Measurements from ENCODE around the gene RPTOR. TPM values are rescaled to one million over a fixed set of nuclear protein-coding genes. Genes with fewer than 3 reads are reported as not detected.

RPTOR gene
- total and polyA plus RNA-seq, 10 of the 15 experiments (the other 5 are each of a cell fraction or from before 2014, with no cell fraction given), result 0.18 to 32.1 (median 7.8) TPM

- ChIA-PET RAD21 (ENCODE audit: unreplicated experiment) (no interaction called here), SMC1A (ENCODE audit: uncharacterized antibody, unreplicated experiment) (no interaction called here), CTCF (no interaction called here), POLR2A (no interaction called here)
- no peak overlapping the region for H3K4me3 ChIP-seq
- H3K27ac ChIP-seq (ENCODE audit: control insufficient read depth, insufficient read depth), result no peak overlapping the region
- no peak for ATAC-seq
- H3K79me2 ChIP-seq (ENCODE audit: control insufficient read depth, insufficient read depth, low read length), result no peaks in the 10 kb centered on the region
- H3K27me3 ChIP-seq (replicated peaks in 1 of 2; ENCODE audit: control insufficient read depth in 2 of 2, insufficient read depth in 2 of 2, low read length in 1 of 2), result no peaks in the 10 kb centered on the region
- no peak overlapping the region for H3K9ac ChIP-seq (ENCODE audit: control insufficient read depth, insufficient read depth, low read length)
- no peak for FAIRE-seq
- H2AFZ ChIP-seq (ENCODE audit: control insufficient read depth, low read depth, low read length), result no peak overlapping the region
- DNase-seq (ENCODE audit: low read depth, low spot score), result no peak
- H3K4me1 ChIP-seq (ENCODE audit: control insufficient read depth, insufficient read depth, low read length), result no peaks in the 10 kb centered on the region
- no peak for TF ChIP-seq RB1 (IDR thresholded peaks at IDR 0.05; ENCODE audit: borderline replicate concordance)
- TF ChIP-seq NFYA (IDR thresholded peaks at IDR 0.05; ENCODE audit: borderline replicate concordance, low read depth, low read length), result no peak
- TF ChIP-seq REST (IDR thresholded peaks at IDR 0.05; ENCODE audit: low read depth, low read length), result no peak
- no peak for TF ChIP-seq CREM (IDR thresholded peaks at IDR 0.05; ENCODE audit: low read depth)
- no peak for TF ChIP-seq BCL11A (IDR thresholded peaks at IDR 0.05; ENCODE audit: low read depth, low read length)
- no peak for TF ChIP-seq ZNF384 (IDR thresholded peaks at IDR 0.05; ENCODE audit: borderline replicate concordance, low read depth, low read length)
- no peak for TF ChIP-seq ZNF274 (IDR thresholded peaks at IDR 0.05; ENCODE audit: insufficient read depth, insufficient read length)
- no peak for TF ChIP-seq MEF2A (IDR thresholded peaks at IDR 0.05; ENCODE audit: insufficient read depth, low read depth, low read length)
- no peak for TF ChIP-seq KAT2A (conservative IDR thresholded peaks at IDR 0.05; ENCODE audit: control insufficient read depth, low read depth, low read length)
- TF ChIP-seq ZZZ3 (IDR thresholded peaks at IDR 0.05; ENCODE audit: control insufficient read depth, insufficient read length, low read depth), result no peak
- intact Hi-C loops (cut with micrococcal nuclease; ENCODE audit: unreplicated experiment), result no loop called here
- H3K4me2 ChIP-seq (ENCODE audit: control insufficient read depth, insufficient read depth), result no peak overlapping the region
- in situ Hi-C loops (cut with MboI), result no loop called here
- H3K36me3 ChIP-seq (ENCODE audit: control insufficient read depth in 2 of 2, insufficient read depth in 2 of 2, low read length in 1 of 2), result peaks cover 3 to 4% of the 10 kb centered on the region in 2 experiments; a peak in 3 of 4 replicates
- H4K20me1 ChIP-seq (ENCODE audit: control insufficient read depth, insufficient read depth), result no peaks in the 10 kb centered on the region
- 80% methylated on average over 3 of the region's 3 CpGs for WGBS (ENCODE audit: insufficient coverage, insufficient replicate concordance, low lambda C conversion rate, missing lambda C conversion rate)
- no TSS peak for BruUV-seq (replicated peaks)
- no peaks in the 10 kb centered on the region for H3K9me3 ChIP-seq (replicated peaks; ENCODE audit: control insufficient read depth, insufficient read depth, low read length)
Observed at GRCh38 chr17:80749611-80750010, 205.0 kb downstream of the RPTOR start.
